Activated CD8-positive, alpha-beta T cell treated with anti-CD3 and anti-CD28 coated beads, Interleukin-2, amount 10 ng/mL, durations not matched to agents 7 days and 5 days (primary cell): ENCODE results near the gene ATG4A. TPM values are rescaled to one million over a fixed set of nuclear protein-coding genes. Genes with fewer than 3 reads are reported as not detected.

Source experiments
- ATAC-seq: fragments of 150-1000 bp; cut with Tn5 transposase; one replicate; pipeline ENCODE4 v1.10.0; 2021; ENCODE audit warnings: moderate library complexity
- CTCF ChIA-PET: fragments of 350-600 bp; sonication (Branson Sonifier 250); formaldehyde crosslinking; loops from one replicate; lab custom pipeline; 2021; ENCODE audit warnings: antibody characterized with exemption; lab: Charles Lee
- POLR2A ChIA-PET: fragments of 350-600 bp; sonication (Branson Sonifier 250); formaldehyde crosslinking; loops from one replicate; lab custom pipeline; 2021; ENCODE audit warnings: antibody characterized with exemption; lab: Charles Lee
- DNase-seq: peaks from one replicate; pipeline ENCODE4 v3.0.0-alpha.2; 2020
- H3K27ac Mint-ChIP-seq: one replicate; pipeline ENCODE4 v1.8.0; 2021; ENCODE audit warnings: mild to moderate bottlenecking, mixed read lengths
- H3K27me3 Mint-ChIP-seq: one replicate; pipeline ENCODE4 v1.8.0; 2021; ENCODE audit warnings: low read depth, mixed read lengths
- H3K36me3 Mint-ChIP-seq: one replicate; pipeline ENCODE4 v1.8.0; 2021; ENCODE audit warnings: low read depth, mixed read lengths
- H3K4me1 Mint-ChIP-seq: one replicate; pipeline ENCODE4 v1.8.0; 2021; ENCODE audit warnings: low read depth, mixed read lengths
- H3K4me3 Mint-ChIP-seq: one replicate; pipeline ENCODE4 v1.8.0; 2021; ENCODE audit warnings: mild to moderate bottlenecking, mixed read lengths
- H3K9me3 Mint-ChIP-seq: one replicate; pipeline ENCODE4 v1.8.0; 2022; ENCODE audit warnings: mixed read lengths; ENCODE audit not compliant: insufficient read depth
- total RNA-seq, 2 experiments: library from RNA; stranded (reverse); gene quantifications; one replicate each; pipeline ENCODE4 v1.2.3, GENCODE V29; 2021

Gene ATG4A, protein sequence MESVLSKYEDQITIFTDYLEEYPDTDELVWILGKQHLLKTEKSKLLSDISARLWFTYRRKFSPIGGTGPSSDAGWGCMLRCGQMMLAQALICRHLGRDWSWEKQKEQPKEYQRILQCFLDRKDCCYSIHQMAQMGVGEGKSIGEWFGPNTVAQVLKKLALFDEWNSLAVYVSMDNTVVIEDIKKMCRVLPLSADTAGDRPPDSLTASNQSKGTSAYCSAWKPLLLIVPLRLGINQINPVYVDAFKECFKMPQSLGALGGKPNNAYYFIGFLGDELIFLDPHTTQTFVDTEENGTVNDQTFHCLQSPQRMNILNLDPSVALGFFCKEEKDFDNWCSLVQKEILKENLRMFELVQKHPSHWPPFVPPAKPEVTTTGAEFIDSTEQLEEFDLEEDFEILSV
- 10 to 100 TPM; 10.5 to 11.4 TPM for total RNA-seq

DNA sequence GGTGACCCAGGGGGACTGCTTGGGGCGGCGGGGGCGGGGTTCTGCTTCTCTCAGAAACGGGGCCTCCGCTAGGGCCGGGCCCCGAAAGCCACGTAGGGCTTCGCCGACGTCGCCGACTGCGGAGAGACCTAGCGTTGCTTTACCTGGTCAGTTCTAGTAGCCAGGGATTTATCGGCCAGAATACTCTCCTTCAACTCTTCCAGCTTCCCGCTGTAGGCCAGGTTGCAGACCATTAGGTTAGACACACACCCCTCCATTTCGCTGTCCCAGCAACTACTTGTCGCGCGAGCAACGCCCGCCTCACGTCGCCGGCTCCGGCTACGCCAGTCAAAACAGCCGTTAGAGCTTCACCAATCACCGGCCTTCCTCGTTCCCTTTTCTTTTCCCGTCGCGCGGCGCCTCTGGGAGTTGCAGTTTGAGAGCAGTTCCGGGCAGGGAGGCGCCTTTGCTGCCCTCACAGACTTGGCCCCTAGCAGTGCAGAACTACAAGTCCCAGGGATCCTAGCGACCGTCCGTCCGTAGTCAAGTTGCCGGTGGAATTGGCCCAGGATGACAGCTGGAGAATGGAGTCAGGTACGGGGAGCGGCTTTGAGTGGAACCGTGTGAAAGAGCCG is at the start of gene ATG4A, which contains the start of gene PSMD10:
ATG4A (plus strand) TSS at position 515 of the 614 bp plus-strand sequence; CDS start at position 564, 49 bp downstream.
PSMD10 (minus strand) TSS at position 279 of the 614 bp plus-strand sequence; CDS start at position 257, 22 bp downstream.
- Mint-ChIP-seq H3K4me1 (peaks cover 23% of the 10 kb centered on the region), H3K9me3 (no peaks in the 10 kb centered on the region), H3K27me3 (no peaks in the 10 kb centered on the region), H3K27ac (no peak within 1 kb of the TSS), H3K36me3 (peaks cover 4% of the 10 kb centered on the region), H3K4me3 (no peak within 1 kb of the TSS)
- peak; percentile 97 for ATAC-seq
- DNase-seq = peak; percentile 94
- POLR2A ChIA-PET = interaction anchor here (1.0 to 1.1 kb wide), 3 partner anchors 11 to 48 kb away, joined by 3 to 5 read pairs (median 4); no protein-coding TSS in a partner anchor
- CTCF ChIA-PET = interaction anchor here (1.3 kb wide), 1 partner anchor 71 kb away, joined by 3 read pairs; no protein-coding TSS in a partner anchor

- DNase-seq = no peak
- no peaks in the 10 kb centered on the region for H3K4me1 Mint-ChIP-seq
- ATAC-seq = no peak
- no peak within 1 kb of the TSS for H3K27ac Mint-ChIP-seq
- no peak within 1 kb of the TSS for H3K4me3 Mint-ChIP-seq
- POLR2A ChIA-PET = no interaction called here
- H3K9me3 Mint-ChIP-seq = no peaks in the 10 kb centered on the region
- CTCF ChIA-PET = interaction anchor here (1.1 kb wide), 1 partner anchor 24 kb away, joined by 6 read pairs; no protein-coding TSS in a partner anchor
- no peaks in the 10 kb centered on the region for H3K27me3 Mint-ChIP-seq
- no peaks in the 10 kb centered on the region for H3K36me3 Mint-ChIP-seq
Observed at GRCh38 chrX:108044554-108045256, 46.9 kb upstream of the ATG4A start, which contains the start of gene VSIG1. TSS of gene VSIG1 (plus strand) at chrX:108045065. CDS start at chrX:108045131, 66 bp downstream.

- H3K4me1 Mint-ChIP-seq = no peaks in the 10 kb centered on the region
- no peaks in the 10 kb centered on the region for H3K36me3 Mint-ChIP-seq
- no peak overlapping the region for H3K27ac Mint-ChIP-seq
- no peaks in the 10 kb centered on the region for H3K9me3 Mint-ChIP-seq
- DNase-seq (no peak), ATAC-seq (no peak)
- no peaks in the 10 kb centered on the region for H3K27me3 Mint-ChIP-seq
- ChIA-PET POLR2A (no interaction called here), CTCF (no interaction called here)
- no peak overlapping the region for H3K4me3 Mint-ChIP-seq
Observed at GRCh38 chrX:108049649-108050048, 41.9 kb upstream of the ATG4A start.

DNA sequence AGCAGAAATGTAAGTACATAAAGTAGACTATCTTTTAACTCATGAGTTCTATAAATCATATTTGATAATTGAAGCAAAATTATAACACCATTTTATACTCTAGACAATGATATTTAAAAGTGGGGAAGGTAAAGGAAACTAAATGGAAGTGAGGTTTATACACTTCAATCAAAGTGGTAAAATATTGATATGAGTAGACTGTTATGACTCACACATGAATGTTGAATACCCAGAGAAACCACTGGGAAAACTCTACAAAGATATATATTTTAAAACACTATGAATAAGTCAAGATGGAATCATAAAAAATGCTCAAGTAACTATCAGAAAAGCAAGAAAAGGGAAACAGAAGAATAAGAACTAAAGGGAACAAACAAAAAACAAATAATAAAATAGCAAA is 38.4 kb upstream of the ATG4A start:
- ChIA-PET CTCF (no interaction called here), POLR2A (no interaction called here)
- Mint-ChIP-seq H3K27me3 (no peaks in the 10 kb centered on the region), H3K27ac (no peak overlapping the region), H3K36me3 (no peaks in the 10 kb centered on the region), H3K4me1 (no peaks in the 10 kb centered on the region), H3K9me3 (no peaks in the 10 kb centered on the region), H3K4me3 (no peak overlapping the region)
- ATAC-seq (no peak), DNase-seq (no peak)

DNA sequence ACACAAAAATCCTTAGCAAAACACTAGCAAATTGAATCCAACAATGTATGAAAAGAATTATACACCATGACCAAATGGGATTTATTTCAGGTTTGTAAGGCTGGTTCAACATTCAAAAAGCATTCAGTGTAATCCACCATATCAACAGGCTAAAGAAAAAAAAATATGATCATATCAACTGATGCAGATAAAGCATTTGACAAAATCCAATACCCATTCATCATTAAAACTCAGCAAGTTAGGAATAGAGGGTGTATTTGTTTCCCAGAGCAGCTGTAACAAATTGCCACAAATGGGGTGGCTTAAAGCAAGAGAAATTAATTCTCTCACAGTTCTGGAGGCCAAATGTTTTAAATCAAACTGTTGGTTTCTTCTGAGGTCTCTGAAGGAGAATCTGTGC is 36.0 kb upstream of the ATG4A start:
- Mint-ChIP-seq H3K4me3 (no peak overlapping the region), H3K9me3 (no peaks in the 10 kb centered on the region), H3K4me1 (no peaks in the 10 kb centered on the region), H3K36me3 (no peaks in the 10 kb centered on the region), H3K27me3 (peaks cover 2% of the 10 kb centered on the region), H3K27ac (no peak overlapping the region)
- ATAC-seq (no peak), DNase-seq (no peak)
- POLR2A ChIA-PET = no interaction called here
- CTCF ChIA-PET = interaction anchor here (1.8 kb wide), 1 partner anchor 35 kb away, joined by 4 read pairs; no protein-coding TSS in a partner anchor

DNA sequence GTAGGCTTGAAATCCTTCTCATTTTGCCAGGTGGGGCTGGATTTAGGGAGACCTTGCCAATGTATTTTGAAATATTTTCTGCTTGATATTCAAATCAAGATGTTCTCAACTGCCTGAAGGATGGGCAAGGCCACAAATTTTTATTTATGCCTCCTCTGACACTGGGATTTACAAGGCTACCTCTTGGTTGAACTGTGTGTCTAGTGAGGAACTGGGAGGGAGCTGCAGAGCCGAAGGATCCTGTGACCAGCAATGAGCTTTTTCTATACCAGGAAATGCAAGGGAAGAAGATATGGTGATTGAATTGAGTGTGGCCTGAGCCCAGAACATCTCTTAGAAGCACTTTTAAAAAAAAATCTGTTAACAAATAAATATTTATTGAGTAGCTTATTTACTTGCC is 31.8 kb upstream of the ATG4A start:
- no peak for ATAC-seq
- H3K4me1 Mint-ChIP-seq = no peaks in the 10 kb centered on the region
- POLR2A ChIA-PET = no interaction called here
- DNase-seq = no peak
- no peak overlapping the region for H3K27ac Mint-ChIP-seq
- H3K36me3 Mint-ChIP-seq = no peaks in the 10 kb centered on the region
- CTCF ChIA-PET = interaction anchor here (0.8 to 1.1 kb wide), 2 partner anchors 10 to 39 kb away, joined by 3 read pairs; no protein-coding TSS in a partner anchor
- H3K4me3 Mint-ChIP-seq = no peak overlapping the region
- H3K9me3 Mint-ChIP-seq = no peaks in the 10 kb centered on the region
- H3K27me3 Mint-ChIP-seq = peaks cover 2% of the 10 kb centered on the region

- CTCF ChIA-PET = no interaction called here
- no peaks in the 10 kb centered on the region for H3K27me3 Mint-ChIP-seq
Observed at GRCh38 chrX:108064001-108064400, 27.6 kb upstream of the ATG4A start.

GRCh38 chrX:108064613-108065012 is 27.0 kb upstream of the ATG4A start:
- ChIA-PET POLR2A (no interaction called here), CTCF (no interaction called here)
- ATAC-seq (no peak), DNase-seq (no peak)
- H3K27me3 Mint-ChIP-seq = peaks cover 1% of the 10 kb centered on the region
- no peak overlapping the region for H3K4me3 Mint-ChIP-seq
- no peaks in the 10 kb centered on the region for H3K9me3 Mint-ChIP-seq
- no peak overlapping the region for H3K27ac Mint-ChIP-seq
- H3K36me3 Mint-ChIP-seq = no peaks in the 10 kb centered on the region
- no peaks in the 10 kb centered on the region for H3K4me1 Mint-ChIP-seq

More at GRCh38 chrX:108064001-108064400, 27.6 kb upstream of the ATG4A start:
- DNase-seq (no peak), ATAC-seq (no peak)
- Mint-ChIP-seq H3K4me1 (no peaks in the 10 kb centered on the region), H3K9me3 (no peaks in the 10 kb centered on the region), H3K4me3 (no peak overlapping the region), H3K27ac (no peak overlapping the region), H3K36me3 (no peaks in the 10 kb centered on the region)
- POLR2A ChIA-PET = no interaction called here

DNA sequence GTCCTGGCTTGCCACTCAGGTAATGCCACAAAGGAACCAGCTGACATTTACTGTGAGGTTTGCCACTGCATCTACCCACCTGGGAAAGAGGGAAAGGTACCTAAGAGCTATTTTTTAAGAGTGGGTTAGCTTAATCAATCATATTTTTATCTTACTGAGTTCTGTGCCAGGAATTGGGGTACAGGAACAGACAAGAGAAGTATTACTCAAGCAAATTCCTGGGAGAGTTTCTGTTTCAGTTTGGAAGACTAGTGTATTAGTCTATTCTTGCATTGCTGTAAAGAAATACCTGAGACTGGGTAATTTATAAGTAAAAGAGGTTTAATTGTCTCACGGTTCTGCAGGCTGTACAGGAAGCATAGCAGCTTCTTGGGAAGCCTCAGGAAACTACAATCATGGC is 23.5 kb upstream of the ATG4A start:
- Mint-ChIP-seq H3K27ac (no peak overlapping the region), H3K4me1 (no peaks in the 10 kb centered on the region), H3K4me3 (no peak overlapping the region), H3K36me3 (no peaks in the 10 kb centered on the region), H3K27me3 (peaks cover 4% of the 10 kb centered on the region), H3K9me3 (no peaks in the 10 kb centered on the region)
- POLR2A ChIA-PET = no interaction called here
- no peak for ATAC-seq
- no peak for DNase-seq
- CTCF ChIA-PET = interaction anchor here (0.8 to 4.1 kb wide), 2 partner anchors 10 to 47 kb away, joined by 3 to 15 read pairs; no protein-coding TSS in a partner anchor

- ATAC-seq = no peak
- Mint-ChIP-seq H3K27me3 (peaks cover 4% of the 10 kb centered on the region), H3K4me1 (no peaks in the 10 kb centered on the region), H3K27ac (no peak overlapping the region), H3K4me3 (no peak overlapping the region), H3K36me3 (no peaks in the 10 kb centered on the region), H3K9me3 (no peaks in the 10 kb centered on the region)
- DNase-seq = no peak
- CTCF ChIA-PET = interaction anchor here (1.4 to 1.7 kb wide), 2 partner anchors 48 to 50 kb away, joined by 3 to 8 read pairs; no protein-coding TSS in a partner anchor
- POLR2A ChIA-PET = interaction anchor here (0.6 kb wide), 1 partner anchor 21 kb away, joined by 3 read pairs; the partner anchor contains the start of genes ATG4A and PSMD10
Observed at GRCh38 chrX:108070891-108071290, 20.7 kb upstream of the ATG4A start.

DNA sequence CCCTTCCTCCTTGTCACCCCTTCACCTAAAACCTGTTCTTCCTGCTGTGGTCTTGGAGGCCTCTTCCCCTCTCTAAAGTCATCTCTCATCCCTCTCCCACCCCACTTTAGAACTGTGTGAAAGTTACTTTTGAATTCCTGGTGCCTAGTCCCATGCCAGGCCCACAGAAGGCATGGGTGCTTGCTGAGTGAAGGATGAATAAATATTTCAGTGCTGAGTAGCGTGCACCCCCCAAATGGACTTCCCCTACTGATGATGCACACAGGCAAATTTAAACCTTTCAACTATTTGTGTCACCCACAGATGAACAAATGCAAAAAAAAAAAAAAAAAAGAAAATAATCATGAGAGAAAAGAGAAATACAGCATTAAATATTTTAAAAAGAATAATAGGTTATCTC is 20.0 kb upstream of the ATG4A start:
- ATAC-seq = no peak
- H3K27ac Mint-ChIP-seq = no peak overlapping the region
- CTCF ChIA-PET = no interaction called here

More for the DNA sequence above, 20.0 kb upstream of the ATG4A start:
- Mint-ChIP-seq H3K9me3 (no peaks in the 10 kb centered on the region), H3K36me3 (no peaks in the 10 kb centered on the region), H3K27me3 (peaks cover 4% of the 10 kb centered on the region), H3K4me3 (no peak overlapping the region), H3K4me1 (no peaks in the 10 kb centered on the region)
- POLR2A ChIA-PET = interaction anchor here (0.6 kb wide), 1 partner anchor 868 kb away, joined by 6 read pairs; no protein-coding TSS in a partner anchor
- DNase-seq = no peak
